Stimulated activated CD4-positive, alpha-beta T cell treated with anti-CD3 and anti-CD28 coated beads, TNF-alpha, amount 100 ng/mL, for 48 hours (primary cell): ENCODE data around the gene ADK.
"Not testable (repeated sequence)": the region's sequence is repeated elsewhere in the genome, so short reads cannot be mapped to it uniquely, and the experiment has no call there.

ENCODE experiments used
- DNase-seq, 3 donors: peaks; one replicate each; pipeline ENCODE4 v3.0.0-alpha.2; 2020; ENCODE audit warnings: low read depth in 3 of 3

Gene ADK

GRCh38 chr10:74424565-74424964 is 273.5 kb downstream of the ADK start:
- DNase-seq, result no peak

- no peak for DNase-seq
Measured at GRCh38 chr10:74425456-74426001, 274.5 kb downstream of the ADK start.

- no peak for DNase-seq
Measured at GRCh38 chr10:74431816-74432215, 280.8 kb downstream of the ADK start.

GRCh38 chr10:74432841-74433594 is 282.0 kb downstream of the ADK start:
- DNase-seq, result no peak

- no peak for DNase-seq
Measured at GRCh38 chr10:74433595-74433956, 282.6 kb downstream of the ADK start.

- no peak for DNase-seq
Measured at GRCh38 chr10:74433993-74434392, 283.0 kb downstream of the ADK start.

- DNase-seq, result no peak
Measured at GRCh38 chr10:74434547-74434946, 283.5 kb downstream of the ADK start.

- no peak for DNase-seq
Measured at GRCh38 chr10:74436523-74437170, 285.6 kb downstream of the ADK start.

- DNase-seq, result no peak
Measured at GRCh38 chr10:74437822-74438221, 286.8 kb downstream of the ADK start.

GRCh38 chr10:74439213-74439612 is 288.2 kb downstream of the ADK start:
- no peak for DNase-seq

GRCh38 chr10:74445493-74445892 is 294.5 kb downstream of the ADK start:
- no peak for DNase-seq

GRCh38 chr10:74450602-74451001 is 299.6 kb downstream of the ADK start:
- no peak for DNase-seq

- DNase-seq, result no peak
Measured at GRCh38 chr10:74451127-74451829, 300.3 kb downstream of the ADK start.

- no peak for DNase-seq
Measured at GRCh38 chr10:74453169-74453568, 302.1 kb downstream of the ADK start.

- DNase-seq, result not testable (repeated sequence)
Measured at GRCh38 chr10:74457478-74457877, 306.5 kb downstream of the ADK start.

GRCh38 chr10:74460812-74461211 is 309.8 kb downstream of the ADK start:
- DNase-seq, result no peak

GRCh38 chr10:74474022-74474713 is 323.1 kb downstream of the ADK start:
- DNase-seq, result no peak

GRCh38 chr10:74476162-74476706 is 325.2 kb downstream of the ADK start:
- DNase-seq, result not testable (repeated sequence)

GRCh38 chr10:74480778-74481177 is 329.8 kb downstream of the ADK start:
- no peak for DNase-seq

GRCh38 chr10:74483356-74483755 is 332.3 kb downstream of the ADK start:
- DNase-seq, result no peak

- DNase-seq, result no peak
Measured at GRCh38 chr10:74485283-74485682, 334.3 kb downstream of the ADK start.

- DNase-seq, result no peak
Measured at GRCh38 chr10:74486659-74487058, 335.6 kb downstream of the ADK start.
